Stimulated activated CD4-positive, alpha-beta T cell treated with anti-CD3 and anti-CD28 coated beads, Interleukin-15, amount 100 ng/mL, for 48 hours (primary cell): ENCODE data around the gene CAMK2B.

Experiments used
- DNase-seq, 2 donors: peaks; one replicate each; pipeline ENCODE4 v3.0.0-alpha.2; 2020; ENCODE audit warnings: low read depth in 2 of 2

The CAMK2B gene

GRCh38 chr7:44257618-44258422 is 67.6 kb downstream of the CAMK2B start:
- peak; percentile 72 to 73 for DNase-seq

- DNase-seq = no peak
Observed at GRCh38 chr7:44257213-44257612, 68.2 kb downstream of the CAMK2B start.

DNA sequence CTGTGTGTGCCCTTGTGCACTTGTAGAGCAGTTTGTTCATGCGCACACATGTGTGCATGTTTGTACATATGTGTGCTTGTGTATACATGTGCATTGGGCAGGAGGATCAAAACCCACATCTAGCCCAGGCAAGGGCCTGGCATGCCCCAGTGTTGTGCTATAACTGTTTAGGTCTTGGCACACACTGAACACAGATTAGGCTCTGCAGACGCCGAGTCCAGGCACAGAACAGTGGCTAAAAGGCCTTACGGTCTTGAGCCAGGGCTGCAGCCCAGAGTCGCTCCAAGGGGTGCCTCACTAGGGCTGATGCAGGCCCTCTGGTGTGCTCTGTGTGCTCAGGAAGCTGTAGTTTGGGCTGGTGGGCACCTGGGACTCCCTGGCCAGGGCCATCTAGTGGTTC is 68.9 kb downstream of the CAMK2B start:
- no peak for DNase-seq

DNA sequence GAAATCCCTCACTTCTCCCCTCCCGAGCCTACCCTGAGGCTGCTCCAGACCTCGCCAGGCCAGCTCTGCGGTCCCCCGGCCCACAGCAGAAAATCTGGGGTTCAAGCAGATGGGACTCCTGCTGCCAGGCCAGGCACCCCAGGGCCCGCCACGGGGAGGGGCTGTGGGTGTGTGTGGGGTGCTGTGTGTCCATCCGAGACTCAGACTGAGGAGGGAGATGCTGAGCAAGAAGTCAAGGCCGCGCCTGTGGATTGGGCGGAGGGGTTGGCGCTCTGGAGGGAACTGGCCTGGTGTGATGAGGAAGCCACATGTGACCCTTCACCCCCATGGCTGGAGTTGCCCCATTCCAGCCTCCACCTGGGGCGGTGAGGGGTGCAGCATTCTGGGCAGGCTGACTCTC is 73.5 kb downstream of the CAMK2B start:
- DNase-seq = no peak

DNA sequence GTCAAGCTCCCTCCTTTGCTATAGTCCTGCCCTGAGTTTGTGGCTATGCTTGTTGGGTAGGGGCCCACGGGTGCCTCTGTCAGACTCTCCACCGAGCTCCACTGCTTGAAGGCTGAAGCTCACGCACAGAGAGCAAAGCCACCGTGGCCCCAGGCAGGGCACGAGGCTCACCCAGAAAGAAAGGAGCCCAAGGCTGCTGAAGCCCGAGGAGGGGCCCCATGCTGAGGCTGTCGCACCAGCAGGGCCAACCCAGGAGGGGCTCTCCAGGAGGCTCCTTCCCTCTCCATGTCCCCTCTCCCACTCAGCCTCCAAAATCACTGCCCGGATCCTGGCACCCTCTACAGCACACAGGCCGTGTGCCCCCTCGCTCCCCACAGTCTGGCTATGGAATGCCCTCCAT is 74.1 kb downstream of the CAMK2B start:
- DNase-seq = no peak

- no peak for DNase-seq
Observed at GRCh38 chr7:44249639-44250234, 75.7 kb downstream of the CAMK2B start.

GRCh38 chr7:44247868-44248651 is 77.3 kb downstream of the CAMK2B start:
- no peak for DNase-seq

- no peak for DNase-seq
Observed at GRCh38 chr7:44246396-44247113, 78.8 kb downstream of the CAMK2B start.

DNA sequence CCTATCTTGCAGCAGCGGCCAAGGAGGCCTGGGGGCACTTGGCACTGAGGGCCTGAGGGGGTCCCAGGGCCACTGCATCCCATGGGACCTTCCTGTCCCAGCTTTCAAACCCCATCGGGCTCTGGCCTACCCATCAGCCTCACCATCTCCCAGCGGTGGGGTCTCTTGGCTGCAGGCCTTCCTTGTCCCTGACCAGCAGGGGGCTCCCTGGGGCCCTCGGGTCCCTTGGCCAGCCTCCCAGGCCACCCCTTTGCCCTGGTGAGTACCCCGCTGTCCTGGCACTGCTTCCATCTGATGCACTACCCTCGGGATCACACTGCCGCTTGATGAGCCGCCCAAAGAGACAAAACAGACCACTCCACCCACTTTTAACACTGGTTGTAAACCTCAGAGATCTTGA is 81.1 kb downstream of the CAMK2B start:
- peak in 1 of 2 donors; percentile 29 for DNase-seq

DNA sequence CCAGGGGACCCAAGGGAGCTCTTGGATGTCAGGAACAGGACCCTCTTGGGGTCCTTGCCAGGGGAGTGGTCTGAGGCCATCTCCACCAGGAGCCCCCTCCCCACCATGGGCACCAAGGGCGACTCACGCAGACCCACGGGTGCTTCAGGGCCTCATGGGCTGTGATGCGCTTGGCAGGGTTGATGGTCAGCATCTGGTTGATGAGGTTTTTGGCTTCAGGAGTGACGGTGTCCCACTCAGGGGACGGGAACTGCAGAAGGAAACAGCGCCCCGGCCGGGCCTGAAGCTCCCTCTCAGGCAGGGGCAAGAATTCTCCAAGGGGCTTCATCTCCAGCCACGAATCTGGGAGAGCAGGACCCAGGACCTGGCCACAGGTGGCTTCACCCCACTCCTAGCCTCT is 83.3 kb downstream of the CAMK2B start:
- no peak for DNase-seq

- DNase-seq = peak; percentile 35 to 45
Observed at GRCh38 chr7:44240983-44241510, 84.3 kb downstream of the CAMK2B start.

DNA sequence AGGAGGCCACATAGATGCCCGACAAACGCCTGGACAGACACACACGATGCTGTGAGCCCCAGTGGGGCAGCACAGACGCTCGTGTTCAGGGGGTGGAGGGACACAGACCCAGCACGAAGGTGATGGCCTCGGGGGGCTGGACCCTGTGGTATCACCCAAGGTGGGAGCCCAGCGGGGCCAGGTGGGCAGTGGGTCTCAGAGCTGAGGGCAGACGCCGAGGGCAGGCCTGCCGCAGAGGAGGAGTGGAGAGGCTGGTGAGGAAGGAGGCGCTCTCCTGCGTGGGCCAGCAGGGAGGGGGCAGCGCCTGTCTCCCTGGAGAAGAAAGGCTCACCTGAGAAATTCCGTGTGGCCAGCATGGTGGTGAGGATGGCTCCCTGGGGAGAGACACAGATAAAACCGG is 85.0 kb downstream of the CAMK2B start:
- DNase-seq = no peak

- DNase-seq = no peak
Observed at GRCh38 chr7:44239361-44239760, 86.0 kb downstream of the CAMK2B start.

DNA sequence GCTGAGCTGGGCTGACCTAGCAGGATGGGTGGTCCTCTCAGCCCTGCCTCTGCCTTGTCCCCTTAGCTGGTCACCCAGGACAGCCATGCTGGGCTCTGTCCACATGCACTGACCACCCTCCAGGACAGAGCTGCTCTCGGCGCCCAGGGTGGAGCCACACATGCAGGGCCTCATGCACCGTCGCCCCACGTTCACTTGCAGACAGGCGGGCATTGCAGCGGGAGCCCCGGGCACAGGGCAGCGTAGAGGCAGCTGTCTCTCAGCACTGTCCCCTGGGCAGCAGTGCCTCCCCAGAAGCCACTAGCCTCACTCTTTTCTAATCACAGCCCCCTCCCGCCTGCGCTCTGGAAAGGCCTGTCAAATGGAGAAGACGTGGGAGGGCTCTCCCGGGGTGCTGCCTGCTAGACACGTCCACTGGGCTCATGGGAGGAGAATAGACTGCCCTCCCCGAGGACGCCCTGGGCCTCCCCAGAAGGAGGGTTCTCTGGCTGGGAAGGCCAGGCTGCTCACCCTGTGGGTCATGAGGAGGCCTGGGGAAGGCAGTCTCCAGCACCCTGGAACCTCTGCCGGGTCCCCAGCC is 87.2 kb downstream of the CAMK2B start:
- no peak for DNase-seq

DNA sequence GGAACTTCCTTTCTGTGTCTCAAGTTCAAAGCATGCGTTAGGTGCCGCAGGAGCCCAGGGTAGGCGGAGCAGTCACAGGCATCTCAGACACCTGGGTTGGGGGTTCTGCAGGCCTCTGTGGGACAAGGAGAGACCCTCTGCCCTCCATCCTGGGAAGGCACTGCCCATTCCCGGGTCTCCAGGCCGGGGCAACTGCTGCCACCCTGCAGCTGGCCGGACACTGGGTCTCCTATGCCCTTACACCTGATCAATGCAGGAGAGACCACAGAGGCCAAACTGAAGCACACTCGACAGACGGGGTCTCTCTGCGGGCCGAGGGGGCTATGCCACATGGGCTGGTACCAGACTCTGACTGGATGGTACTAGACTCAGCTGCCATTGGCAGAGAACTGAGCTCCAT is 87.7 kb downstream of the CAMK2B start:
- no peak for DNase-seq

GRCh38 chr7:44236333-44236728 is 89.1 kb downstream of the CAMK2B start:
- DNase-seq = no peak

DNA sequence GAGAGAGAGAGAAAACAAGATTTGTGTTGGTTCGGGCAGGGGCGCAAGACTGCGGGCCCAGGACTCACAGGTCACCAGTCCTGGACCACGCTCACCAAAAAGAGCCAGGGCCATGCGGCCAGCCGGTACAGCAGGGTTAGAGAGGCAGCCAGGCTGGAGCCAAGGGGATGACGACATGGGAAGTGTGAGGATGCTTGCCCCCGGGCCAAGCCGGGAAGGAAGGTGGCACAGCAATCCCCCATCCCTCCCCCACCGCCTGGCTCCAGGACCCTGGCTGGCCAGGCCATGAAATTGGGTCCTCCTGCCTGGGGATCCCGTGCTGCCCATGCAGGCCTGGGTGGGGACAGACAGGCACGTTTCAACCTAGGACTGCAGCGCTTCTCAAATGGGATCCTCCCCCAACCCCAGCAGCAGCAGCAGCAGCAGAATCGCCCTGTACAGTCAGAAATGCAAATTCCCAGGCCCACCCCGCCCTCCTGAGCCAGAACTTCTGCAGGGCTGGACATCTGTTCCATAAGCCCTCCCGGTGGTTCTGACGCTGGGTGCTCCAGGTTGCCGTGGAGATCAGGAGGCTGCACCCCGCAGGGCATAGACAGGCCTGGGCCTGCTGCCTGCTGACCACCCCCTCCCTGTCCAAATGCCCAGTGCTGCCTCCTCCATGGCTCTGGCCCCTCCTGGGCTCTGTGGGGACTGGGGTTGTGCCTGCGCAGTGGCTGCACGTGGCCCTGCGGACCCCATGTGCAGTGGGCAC is 89.6 kb downstream of the CAMK2B start:
- no peak for DNase-seq

- DNase-seq = no peak
Observed at GRCh38 chr7:44235066-44235465, 90.3 kb downstream of the CAMK2B start.

GRCh38 chr7:44232901-44233715 is 92.3 kb downstream of the CAMK2B start:
- DNase-seq = no peak

- DNase-seq = no peak
Observed at GRCh38 chr7:44232396-44232795, 93.0 kb downstream of the CAMK2B start.
